ENCODE measurements around the gene POLN.

POLN gene

GRCh38 chr4:2079926-2080325, 162.0 kb downstream of the POLN start:
- no peak for DNase-seq

- no peak for DNase-seq
Measured at GRCh38 chr4:2079006-2079405, 162.9 kb downstream of the POLN start.

GRCh38 chr4:2078584-2078983, 163.3 kb downstream of the POLN start:
- no peak for DNase-seq

- no peak for DNase-seq
Measured at GRCh38 chr4:2077537-2078460, 164.1 kb downstream of the POLN start.

GRCh38 chr4:2076908-2077536, 164.9 kb downstream of the POLN start:
- DNase-seq, result no peak

- DNase-seq, result no peak
Measured at GRCh38 chr4:2075987-2076907, 165.7 kb downstream of the POLN start.

GRCh38 chr4:2075171-2075986, 166.5 kb downstream of the POLN start:
- no peak for DNase-seq

GRCh38 chr4:2074588-2074987, 167.3 kb downstream of the POLN start:
- no peak for DNase-seq

GRCh38 chr4:2073808-2074481, 168.0 kb downstream of the POLN start:
- no peak for DNase-seq

GRCh38 chr4:2072971-2073807, 168.7 kb downstream of the POLN start:
- DNase-seq, result no peak

GRCh38 chr4:2071912-2072867, 169.7 kb downstream of the POLN start:
- no peak for DNase-seq

- no peak for DNase-seq
Measured at GRCh38 chr4:2071252-2071911, 170.5 kb downstream of the POLN start.

GRCh38 chr4:2070421-2071251, 171.3 kb downstream of the POLN start:
- DNase-seq, result no peak

GRCh38 chr4:2069986-2070385, 171.9 kb downstream of the POLN start:
- no peak for DNase-seq

- no peak for DNase-seq
Measured at GRCh38 chr4:2069161-2069971, 172.6 kb downstream of the POLN start.

GRCh38 chr4:2068566-2068965, 173.4 kb downstream of the POLN start:
- no peak for DNase-seq

- no peak for DNase-seq
Measured at GRCh38 chr4:2068198-2068470, 173.8 kb downstream of the POLN start.
